AG09309 (cell line): Measurements from ENCODE around the gene MAGI1.

Source experiments
- DNase-seq: peaks from one replicate; pipeline ENCODE4 v3.0.0-alpha.2; 2010; ENCODE audit warnings: low read depth
- H3K4me3 ChIP-seq: 2 replicates; pipeline ENCODE4 v1.5.1; 2011; ENCODE audit warnings: mild to moderate bottlenecking, low read depth, low read length, moderate library complexity; ENCODE audit not compliant: control insufficient read depth
- TF ChIP-seq, protein P1 (sequence below): IDR thresholded peaks from 2 replicates; pipeline ENCODE4 v1.5.1; 2011; ENCODE audit warnings: mild to moderate bottlenecking, low read depth, low read length, inconsistent platforms; ENCODE audit not compliant: insufficient read depth, control insufficient read depth; ENCODE audit errors: missing control alignments

The MAGI1 gene

DNA sequence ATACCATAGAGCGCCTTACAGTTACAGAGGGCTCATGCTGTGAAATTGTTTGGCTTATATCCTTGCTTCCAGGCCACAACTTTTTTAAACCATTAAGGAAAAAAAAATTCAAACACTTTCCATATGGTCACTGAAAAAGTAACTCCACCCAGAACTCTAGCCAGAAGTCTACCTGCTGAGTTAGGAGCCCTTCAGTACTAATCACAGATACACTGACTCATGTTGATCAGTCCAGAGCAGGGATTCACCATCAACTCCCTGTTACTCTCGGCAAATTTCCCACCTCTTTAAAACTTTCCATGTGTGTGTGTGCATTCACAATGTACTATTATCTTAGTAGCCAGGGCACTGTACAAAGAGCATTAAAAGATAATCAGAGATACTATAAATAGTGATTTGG, 372.8 kb downstream of the MAGI1 start:
- no peak for DNase-seq
- TF ChIP-seq, protein P1, sequence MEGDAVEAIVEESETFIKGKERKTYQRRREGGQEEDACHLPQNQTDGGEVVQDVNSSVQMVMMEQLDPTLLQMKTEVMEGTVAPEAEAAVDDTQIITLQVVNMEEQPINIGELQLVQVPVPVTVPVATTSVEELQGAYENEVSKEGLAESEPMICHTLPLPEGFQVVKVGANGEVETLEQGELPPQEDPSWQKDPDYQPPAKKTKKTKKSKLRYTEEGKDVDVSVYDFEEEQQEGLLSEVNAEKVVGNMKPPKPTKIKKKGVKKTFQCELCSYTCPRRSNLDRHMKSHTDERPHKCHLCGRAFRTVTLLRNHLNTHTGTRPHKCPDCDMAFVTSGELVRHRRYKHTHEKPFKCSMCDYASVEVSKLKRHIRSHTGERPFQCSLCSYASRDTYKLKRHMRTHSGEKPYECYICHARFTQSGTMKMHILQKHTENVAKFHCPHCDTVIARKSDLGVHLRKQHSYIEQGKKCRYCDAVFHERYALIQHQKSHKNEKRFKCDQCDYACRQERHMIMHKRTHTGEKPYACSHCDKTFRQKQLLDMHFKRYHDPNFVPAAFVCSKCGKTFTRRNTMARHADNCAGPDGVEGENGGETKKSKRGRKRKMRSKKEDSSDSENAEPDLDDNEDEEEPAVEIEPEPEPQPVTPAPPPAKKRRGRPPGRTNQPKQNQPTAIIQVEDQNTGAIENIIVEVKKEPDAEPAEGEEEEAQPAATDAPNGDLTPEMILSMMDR, result no peak

DNA sequence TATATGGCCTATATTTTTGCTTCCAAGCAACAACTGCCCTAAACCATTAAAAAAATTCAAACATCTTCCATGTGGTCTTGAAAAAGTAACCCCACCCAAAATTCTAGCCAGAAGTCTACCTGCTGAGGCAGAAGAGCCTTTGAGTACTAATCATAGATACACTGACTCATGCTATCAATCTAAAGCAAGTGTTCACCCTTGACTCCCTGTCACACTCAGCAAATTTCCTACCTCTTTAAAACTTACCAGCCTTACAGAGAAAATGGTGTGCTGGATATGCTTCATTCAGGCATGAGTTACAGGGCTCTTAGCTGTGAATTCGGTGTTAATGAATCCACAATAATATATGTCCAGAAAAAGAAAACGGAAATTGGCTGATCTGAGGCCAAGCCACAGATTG, 373.8 kb downstream of the MAGI1 start:
- no peak for DNase-seq
- TF ChIP-seq, protein P1, result no peak

More for the DNA sequence above, 372.8 kb downstream of the MAGI1 start:
- H3K4me3 ChIP-seq, result no peak overlapping the region

DNA sequence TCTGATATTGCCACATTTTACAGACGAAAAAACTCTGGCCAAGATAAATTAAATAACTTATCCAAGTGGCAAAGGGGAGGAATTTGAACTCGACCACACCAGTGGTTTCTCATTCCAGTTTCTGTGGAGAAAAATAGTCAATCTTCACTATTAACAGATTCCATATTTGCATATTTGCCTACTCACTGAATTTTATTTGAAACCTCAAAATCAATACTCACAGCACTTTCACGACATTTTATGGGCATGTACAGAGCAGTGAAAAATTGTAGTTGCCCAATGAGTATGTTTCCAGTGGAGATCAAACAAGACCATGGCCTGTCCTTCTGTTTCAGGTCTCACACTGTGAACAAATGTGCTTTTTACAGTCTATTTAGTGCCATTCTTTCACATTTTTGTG, 374.3 kb downstream of the MAGI1 start:
- no peak overlapping the region for H3K4me3 ChIP-seq
- TF ChIP-seq, protein P1, result no peak

More for the DNA sequence above, 373.8 kb downstream of the MAGI1 start:
- H3K4me3 ChIP-seq, result no peak overlapping the region

DNA sequence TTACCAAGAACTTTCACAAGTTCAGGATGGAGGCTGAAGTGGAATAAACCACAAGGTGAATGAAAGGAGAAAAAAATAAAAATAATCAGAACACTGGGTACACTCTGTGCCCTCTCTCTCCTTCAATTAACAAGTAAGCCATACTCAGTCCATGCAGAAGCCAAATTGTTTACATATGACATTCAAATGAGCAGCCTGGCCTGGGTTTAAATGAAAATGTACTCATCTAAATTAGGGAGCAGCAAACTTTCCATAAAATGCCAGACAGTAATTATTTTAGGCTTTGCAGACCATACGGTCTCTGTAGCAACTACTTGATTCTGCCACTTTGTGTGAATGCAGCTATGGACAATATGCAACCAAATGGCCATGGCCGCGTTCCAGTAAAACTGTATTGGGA, 376.6 kb downstream of the MAGI1 start:
- TF ChIP-seq, protein P1, result no peak
- DNase-seq, result no peak
- H3K4me3 ChIP-seq, result no peak overlapping the region

More for the DNA sequence above, 374.3 kb downstream of the MAGI1 start:
- DNase-seq, result no peak

DNA sequence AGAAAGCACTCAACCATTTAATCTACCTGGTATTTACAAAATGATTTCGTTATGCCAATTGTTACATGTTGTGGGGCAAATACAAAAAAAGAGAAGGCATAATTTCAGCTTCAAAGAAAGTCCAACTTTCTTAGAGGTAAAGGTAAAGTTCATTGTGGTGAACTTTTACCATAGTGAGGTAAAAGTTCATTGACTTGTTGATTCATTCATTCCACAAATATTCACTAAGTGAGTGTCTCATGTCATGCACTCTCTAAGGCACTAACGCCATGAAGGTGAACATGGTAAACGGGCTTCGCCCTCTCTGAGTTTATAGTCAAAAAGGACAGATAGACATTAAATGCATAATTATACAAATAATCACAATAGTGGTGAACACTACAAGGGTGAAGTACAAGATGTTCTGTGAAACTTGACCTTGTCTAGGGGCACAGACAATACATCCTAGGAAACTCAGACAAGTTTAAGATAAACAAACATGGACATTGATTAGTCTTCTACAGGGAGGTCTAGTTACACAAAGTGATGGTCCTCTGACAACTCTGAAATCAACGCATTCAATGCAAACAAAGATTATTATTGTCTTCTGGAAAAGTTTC, 378.6 kb downstream of the MAGI1 start:
- TF ChIP-seq, protein P1, result no peak
- DNase-seq, result no peak

DNA sequence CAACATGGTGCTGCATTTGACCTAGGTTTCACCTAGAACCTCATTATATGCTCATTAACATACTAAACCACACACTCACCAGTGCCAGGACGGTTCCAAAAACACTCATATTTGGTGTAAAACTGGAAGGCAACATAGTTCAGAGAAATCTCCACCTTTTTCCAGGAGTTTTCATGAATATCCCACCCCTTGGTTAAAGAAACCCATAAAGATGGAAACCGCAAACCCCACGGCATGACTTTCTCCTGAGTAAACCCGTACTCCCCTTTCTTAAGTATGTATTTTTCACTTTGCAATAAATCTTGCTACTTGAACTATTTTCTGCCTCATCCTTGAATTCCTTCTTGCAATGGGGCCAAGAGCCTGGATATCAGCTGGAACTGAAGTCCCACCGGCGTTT, 379.3 kb downstream of the MAGI1 start:
- DNase-seq, result peak; percentile 62
- TF ChIP-seq, protein P1, result no peak
- H3K4me3 ChIP-seq, result no peak overlapping the region

More for the DNA sequence above, 378.6 kb downstream of the MAGI1 start:
- H3K4me3 ChIP-seq, result no peak overlapping the region
